ENCODE results near the gene IVD.

IVD gene

DNA sequence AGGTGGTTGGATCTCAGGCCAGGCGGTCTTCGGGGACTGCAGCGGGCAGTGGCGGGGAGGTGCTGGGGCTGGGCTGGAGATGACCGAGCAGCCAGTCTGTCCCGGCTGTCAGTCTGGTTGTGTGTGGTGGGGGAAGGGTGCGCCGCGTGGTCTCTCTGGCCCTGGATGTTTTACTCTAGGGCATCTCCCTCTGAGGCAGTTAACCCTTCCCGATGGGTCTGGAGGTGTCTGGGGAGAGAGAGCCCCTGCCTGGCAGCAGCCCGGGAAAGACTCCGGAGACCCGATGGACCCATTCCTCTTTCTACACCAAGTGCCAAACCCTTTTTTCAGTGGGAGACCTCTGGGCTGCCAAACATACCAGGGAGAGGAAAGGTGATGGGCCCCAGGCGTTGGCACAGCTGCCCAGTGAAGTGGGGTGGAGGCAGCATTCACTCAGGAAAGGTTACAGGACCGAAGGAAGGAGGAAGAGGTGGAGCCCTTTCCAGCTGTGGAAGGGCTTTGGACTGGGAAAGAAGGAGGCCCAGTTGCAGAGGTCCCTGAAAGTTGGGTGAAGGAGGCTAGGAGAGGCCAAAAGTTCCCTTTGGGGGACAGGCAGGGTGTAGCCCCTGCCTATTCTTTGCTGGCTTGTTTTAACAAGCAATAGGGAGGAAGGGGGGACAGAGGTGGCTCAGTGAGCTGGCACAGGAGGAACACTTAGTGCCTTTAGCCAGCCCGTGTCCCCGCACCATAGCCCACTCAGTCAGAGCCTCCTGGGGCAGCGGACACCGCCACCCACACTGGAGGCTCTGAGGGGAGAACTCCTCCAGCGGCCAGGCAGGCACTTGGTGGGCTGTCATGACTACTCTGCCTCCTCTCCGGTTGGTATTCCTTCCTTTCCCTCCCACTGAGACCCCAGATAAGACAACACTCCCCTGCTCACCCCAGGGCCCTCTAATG is 32.4 kb downstream of the IVD start:
- H3K4me3 ChIP-seq (replicated peaks in 1 of 2; ENCODE audit: low read depth in 2 of 2, low read length in 2 of 2): no peak overlapping the region
- TF ChIP-seq, protein P1, sequence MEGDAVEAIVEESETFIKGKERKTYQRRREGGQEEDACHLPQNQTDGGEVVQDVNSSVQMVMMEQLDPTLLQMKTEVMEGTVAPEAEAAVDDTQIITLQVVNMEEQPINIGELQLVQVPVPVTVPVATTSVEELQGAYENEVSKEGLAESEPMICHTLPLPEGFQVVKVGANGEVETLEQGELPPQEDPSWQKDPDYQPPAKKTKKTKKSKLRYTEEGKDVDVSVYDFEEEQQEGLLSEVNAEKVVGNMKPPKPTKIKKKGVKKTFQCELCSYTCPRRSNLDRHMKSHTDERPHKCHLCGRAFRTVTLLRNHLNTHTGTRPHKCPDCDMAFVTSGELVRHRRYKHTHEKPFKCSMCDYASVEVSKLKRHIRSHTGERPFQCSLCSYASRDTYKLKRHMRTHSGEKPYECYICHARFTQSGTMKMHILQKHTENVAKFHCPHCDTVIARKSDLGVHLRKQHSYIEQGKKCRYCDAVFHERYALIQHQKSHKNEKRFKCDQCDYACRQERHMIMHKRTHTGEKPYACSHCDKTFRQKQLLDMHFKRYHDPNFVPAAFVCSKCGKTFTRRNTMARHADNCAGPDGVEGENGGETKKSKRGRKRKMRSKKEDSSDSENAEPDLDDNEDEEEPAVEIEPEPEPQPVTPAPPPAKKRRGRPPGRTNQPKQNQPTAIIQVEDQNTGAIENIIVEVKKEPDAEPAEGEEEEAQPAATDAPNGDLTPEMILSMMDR (IDR thresholded peaks at IDR 0.05; ENCODE audit: low read depth, low read length): no peak
- DNase-seq (ENCODE audit: low read depth in 2 of 2): no peak

DNA sequence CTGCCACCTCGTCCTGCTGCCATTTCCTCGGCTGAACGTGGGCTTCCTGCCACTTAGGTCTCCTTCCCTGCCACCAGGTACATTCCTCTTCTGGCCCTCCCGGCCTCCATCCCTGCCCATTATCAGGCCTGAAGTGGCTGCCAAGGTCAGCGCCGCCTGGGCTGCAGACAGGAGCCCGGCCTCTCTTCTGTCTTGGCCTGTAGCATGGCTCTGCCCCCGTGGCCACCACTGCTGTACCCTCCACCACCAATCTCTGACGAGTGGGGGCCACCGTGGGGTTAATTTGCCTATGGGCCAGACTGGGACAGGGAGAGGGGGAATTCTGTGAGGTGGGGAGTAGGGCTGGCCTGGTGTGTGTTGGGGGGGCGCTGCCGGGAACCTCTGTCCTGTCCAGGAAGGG is 33.1 kb downstream of the IVD start:
- DNase-seq (ENCODE audit: low read depth in 2 of 2): no peak
- H3K4me3 ChIP-seq (replicated peaks in 1 of 2; ENCODE audit: low read depth in 2 of 2, low read length in 2 of 2): no peak overlapping the region
- TF ChIP-seq, protein P1 (IDR thresholded peaks at IDR 0.05; ENCODE audit: low read depth, low read length): no peak

DNA sequence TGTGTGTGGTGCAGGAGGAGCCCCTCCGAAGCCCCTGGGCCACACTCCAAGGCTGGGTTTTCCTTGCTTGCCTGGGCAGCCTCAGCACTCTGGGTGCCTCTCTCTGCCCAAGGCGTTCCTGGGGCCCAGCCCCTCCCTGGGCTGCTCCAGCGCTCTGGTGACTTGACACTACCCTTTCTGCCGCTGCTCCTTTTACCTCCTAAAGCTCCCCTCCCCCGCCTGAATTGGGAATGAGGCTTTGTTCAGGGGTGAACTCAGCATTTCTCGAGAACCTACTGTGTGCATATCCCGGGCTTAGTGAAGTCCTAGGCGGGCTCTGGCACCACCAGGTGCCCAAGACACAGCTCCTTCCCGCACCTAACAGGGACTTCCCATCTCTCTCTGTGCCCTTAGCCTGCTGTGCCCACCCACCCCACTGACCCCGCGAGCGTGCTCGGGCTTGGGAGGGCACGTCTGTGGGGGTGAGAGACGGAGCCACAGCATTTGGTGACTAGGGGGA is 33.9 kb downstream of the IVD start:
- TF ChIP-seq, protein P1 (IDR thresholded peaks at IDR 0.05; ENCODE audit: low read depth, low read length): no peak
- DNase-seq (ENCODE audit: low read depth in 2 of 2): no peak
- peak overlapping the region; percentile 62 to 70 for H3K4me3 ChIP-seq (replicated peaks in 1 of 2; ENCODE audit: low read depth in 2 of 2, low read length in 2 of 2)

DNA sequence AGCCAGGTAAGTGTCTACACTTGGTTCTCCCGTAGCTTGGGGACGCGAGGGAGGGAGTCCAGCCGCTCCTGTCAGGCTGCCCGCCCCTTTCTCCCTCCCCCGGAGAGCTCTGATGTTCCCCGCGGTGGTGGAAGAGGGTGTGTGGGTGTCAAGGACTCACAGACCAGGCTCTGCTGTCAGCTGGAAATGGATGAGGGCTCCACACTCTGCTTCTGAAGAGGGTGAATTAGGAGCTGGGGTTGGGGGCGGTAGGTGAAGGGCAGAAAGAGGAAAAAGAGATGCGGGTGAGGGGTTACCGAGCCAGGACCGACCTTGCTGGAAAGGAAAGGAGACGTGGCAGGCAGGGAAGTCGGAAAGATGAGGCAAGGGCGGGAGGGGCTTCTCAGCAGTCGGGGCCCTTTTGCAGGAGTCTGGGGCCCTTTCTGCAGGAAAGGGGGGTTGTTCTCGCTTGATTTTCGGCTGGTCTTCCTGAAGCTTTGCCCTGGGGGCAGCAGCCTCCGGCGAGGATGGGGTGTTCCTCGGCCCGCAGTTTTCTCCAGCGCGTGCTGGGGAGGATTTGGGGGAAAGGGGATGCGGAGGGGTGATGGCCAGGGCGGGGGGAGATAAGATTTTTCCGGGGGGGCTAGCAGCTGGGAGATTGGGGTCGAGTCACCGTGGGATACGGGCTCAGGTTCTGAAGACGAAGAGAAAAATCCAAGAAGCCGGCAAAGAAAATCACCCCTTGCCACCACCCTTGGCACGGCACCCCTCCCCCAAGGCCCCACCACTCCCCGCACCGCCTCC is 34.6 kb downstream of the IVD start:
- TF ChIP-seq, protein P1 (IDR thresholded peaks at IDR 0.05; ENCODE audit: low read depth, low read length): no peak
- H3K4me3 ChIP-seq (replicated peaks in 1 of 2; ENCODE audit: low read depth in 2 of 2, low read length in 2 of 2): peak overlapping the region; percentile 62 to 70
- peak in 1 of 2 donors; percentile 40 for DNase-seq (ENCODE audit: low read depth in 2 of 2)

DNA sequence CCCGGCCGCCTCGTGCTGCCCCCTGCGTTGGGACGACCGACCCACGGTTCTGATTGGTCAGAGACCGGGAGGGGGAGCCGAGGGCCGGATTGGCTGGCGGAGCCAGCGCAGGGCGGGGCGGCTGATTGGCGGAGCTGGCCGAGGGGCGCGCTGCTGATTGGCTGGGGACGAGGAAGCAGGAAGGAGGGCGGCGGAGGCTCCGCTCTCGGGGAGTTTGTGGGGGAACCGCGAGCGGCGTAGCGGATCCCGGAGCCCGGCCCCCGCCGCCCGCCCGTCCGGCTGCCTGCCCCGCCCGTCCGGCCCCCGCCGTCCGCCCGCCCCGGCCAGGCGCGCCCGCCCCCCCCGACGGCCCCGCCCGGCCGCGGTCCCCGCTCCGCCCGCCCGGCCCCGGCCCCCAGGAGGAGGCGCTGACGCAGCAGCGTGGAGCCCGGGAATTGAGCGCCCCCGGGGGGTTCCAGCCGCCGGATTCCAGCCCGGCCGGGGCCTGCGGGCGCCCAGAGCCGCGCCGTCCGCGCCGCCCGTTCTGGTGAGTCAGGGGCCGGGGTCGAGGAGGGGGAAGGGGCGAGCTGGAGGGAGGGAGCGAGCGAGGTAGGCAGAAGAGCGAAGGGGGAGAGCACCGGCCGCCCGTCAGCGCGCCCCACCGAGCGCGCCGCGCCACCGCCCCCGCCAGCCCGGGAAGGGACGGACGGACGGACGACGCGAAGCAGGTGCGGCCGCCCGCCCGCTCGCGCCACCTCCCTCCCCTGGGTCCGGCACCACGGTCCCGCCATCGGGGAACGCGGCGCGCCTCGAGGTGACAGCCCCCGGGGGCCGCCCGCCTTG is 35.4 kb downstream of the IVD start, which contains the start of gene BAHD1:
Gene BAHD1, plus strand, starts transcription at position 211 of the 822 bp plus-strand sequence. CDS start 17,512 bp downstream, outside the sequence.
- DNase-seq (ENCODE audit: low read depth in 2 of 2): peak; percentile 93 to 96
- TF ChIP-seq, protein P1 (IDR thresholded peaks at IDR 0.05; ENCODE audit: low read depth, low read length): no peak
- peak within 1 kb of the TSS; percentile 70 to 75 for H3K4me3 ChIP-seq (replicated peaks in 1 of 2; ENCODE audit: low read depth in 2 of 2, low read length in 2 of 2)
